Muscle layer of duodenum (tissue), 2 donors: ENCODE measurements around the gene NAA25.
"Not testable (repeated sequence)": the region's sequence is repeated elsewhere in the genome, so short reads cannot be mapped to it uniquely, and the experiment has no call there.

Experiments
- H3K27ac ChIP-seq: one replicate; pipeline ENCODE4 v1.7.0; 2013; ENCODE audit warnings: mild to moderate bottlenecking, low read length
- H3K27me3 ChIP-seq: one replicate; pipeline ENCODE4 v1.7.0; 2013; ENCODE audit warnings: low read depth, mild to moderate bottlenecking, control low read depth, low read length
- H3K36me3 ChIP-seq, 2 donors: one replicate each; pipeline ENCODE4 v1.7.0; 2013; ENCODE audit warnings: low read length in 2 of 2, control low read depth in 1 of 2, mild to moderate bottlenecking in 1 of 2; ENCODE audit not compliant: insufficient read depth in 2 of 2, control insufficient read depth in 1 of 2
- H3K4me1 ChIP-seq, 2 donors: one replicate each; pipeline ENCODE4 v1.7.0; 2013; ENCODE audit warnings: low read length in 2 of 2, mild to moderate bottlenecking in 2 of 2, control low read depth in 1 of 2, moderate library complexity in 1 of 2; ENCODE audit not compliant: insufficient read depth in 2 of 2, control insufficient read depth in 1 of 2
- H3K4me3 ChIP-seq, 2 donors: one replicate each; pipeline ENCODE4 v1.7.0; 2013; ENCODE audit warnings: low read length in 2 of 2, low read depth in 1 of 2, mild to moderate bottlenecking in 1 of 2
- H3K9me3 ChIP-seq, 2 donors: one replicate each; pipeline ENCODE4 v1.7.0; 2013; ENCODE audit warnings: low read length in 2 of 2, control low read depth in 1 of 2, mild to moderate bottlenecking in 1 of 2; ENCODE audit not compliant: control insufficient read depth in 1 of 2
- donor health status: healthy.

NAA25 gene

DNA sequence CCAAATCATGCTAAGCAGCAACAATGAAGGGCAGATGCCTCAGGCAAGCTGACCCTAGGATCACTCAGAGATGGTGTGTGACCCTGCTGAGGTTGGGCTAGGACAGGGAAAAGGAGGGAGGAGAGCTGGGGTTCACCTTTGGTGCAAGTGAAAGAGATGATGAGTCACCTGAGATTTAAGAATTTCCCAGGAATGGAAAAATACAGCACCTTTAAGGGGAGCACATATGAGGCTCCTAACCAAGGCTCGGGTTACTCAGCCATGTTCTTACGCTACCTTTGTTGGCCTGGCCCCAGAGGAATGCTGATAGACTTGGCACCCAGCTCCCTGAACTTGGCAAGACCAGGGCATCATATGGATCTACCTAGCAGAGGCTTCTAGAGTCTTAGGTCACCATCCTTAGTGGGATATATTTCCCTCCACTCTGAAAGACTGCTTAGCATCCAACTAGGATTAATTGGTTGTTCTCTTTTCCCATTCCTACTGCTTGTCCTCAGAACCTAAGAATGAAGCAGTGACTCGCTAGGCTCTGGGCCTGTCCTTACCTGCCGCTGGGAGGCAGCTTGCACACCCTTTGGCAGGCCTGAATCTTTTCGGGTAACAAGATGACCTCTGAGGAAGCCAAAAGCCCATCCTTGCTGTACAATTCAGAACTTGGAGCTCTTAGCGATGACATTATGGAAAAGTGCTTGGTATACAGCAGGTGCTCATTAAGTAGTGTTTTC, 4.0 kb upstream of the NAA25 start:
- no peaks in the 10 kb centered on the region for H3K9me3 ChIP-seq
- peaks cover 0 to 5% of the 10 kb centered on the region in 2 donors for H3K36me3 ChIP-seq
- no peaks in the 10 kb centered on the region for H3K27me3 ChIP-seq
- H3K4me3 ChIP-seq, result no peak overlapping the region
- no peak overlapping the region for H3K27ac ChIP-seq
- H3K4me1 ChIP-seq, result peaks cover 0 to 3% of the 10 kb centered on the region in 2 donors

DNA sequence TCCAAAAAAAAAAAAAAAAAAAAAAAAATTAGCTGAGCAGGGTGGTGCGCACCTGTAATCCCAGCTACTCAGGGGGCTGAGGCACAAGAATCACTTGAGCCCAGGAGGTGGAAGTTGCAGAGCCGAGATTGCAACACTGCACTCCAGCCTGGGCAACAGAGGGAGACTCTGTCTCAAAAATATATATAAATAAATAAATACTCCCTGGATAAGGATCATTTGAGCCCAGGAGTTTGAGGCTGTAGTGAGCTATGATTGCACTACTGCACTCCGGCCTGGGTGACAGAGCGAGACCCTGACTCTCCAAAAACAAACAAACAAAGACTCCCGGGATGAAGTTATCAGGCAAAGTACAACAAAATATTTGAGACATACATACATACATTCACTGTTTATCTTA, 3.3 kb upstream of the NAA25 start:
- Histone ChIP-seq H3K27me3 (no peaks in the 10 kb centered on the region), H3K4me3 (no peak overlapping the region), H3K4me1 (peaks cover 1 to 5% of the 10 kb centered on the region in 2 donors), H3K36me3 (peaks cover 0 to 5% of the 10 kb centered on the region in 2 donors), H3K9me3 (no peaks in the 10 kb centered on the region), H3K27ac (no peak overlapping the region)

DNA sequence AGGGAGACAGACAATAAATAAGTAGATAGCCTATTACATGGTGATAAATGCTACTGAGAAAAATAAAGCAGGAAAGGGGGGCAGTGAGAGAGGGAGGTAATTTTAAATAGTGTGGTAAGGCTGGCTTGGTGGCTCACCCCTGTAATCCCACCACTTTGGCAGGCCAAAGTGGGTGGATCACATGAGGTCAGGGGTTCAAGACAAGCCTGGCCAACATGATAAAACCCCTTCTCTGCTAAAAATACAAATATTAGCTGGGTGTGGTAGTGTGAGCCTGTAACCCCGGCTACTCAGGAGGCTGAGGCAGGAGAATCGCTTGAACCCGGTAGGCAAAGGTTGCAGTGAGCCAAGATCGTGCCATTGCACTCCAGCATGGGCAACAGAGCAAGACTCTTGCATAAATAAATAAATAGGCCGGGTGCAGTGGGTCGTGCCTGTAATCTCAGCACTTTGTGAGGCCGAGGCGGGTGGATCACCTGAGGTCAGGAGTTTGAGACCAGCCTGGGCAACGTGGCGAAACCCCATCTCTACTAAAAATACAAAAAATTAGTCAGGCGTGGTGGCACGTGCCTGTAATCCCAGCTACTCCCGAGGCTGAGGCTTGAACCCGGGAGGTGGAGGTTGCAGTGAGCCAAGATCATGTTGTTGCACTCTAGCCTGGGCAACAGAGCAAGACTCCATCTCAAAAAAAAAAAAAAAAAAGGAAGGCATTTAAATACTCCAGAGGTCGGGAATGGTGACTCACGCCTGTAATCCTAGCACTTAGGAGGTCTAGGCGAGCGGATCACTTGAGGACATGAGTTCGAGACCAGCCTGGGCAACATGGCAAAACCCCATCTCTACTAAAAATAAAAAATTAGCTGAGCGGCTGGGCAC, 2.4 kb upstream of the NAA25 start:
- H3K9me3 ChIP-seq, H3K27ac ChIP-seq, H3K4me3 ChIP-seq, H3K27me3 ChIP-seq, H3K36me3 ChIP-seq: not testable (repeated sequence)
- H3K4me1 ChIP-seq, result peaks cover 5 to 10% of the 10 kb centered on the region in 2 donors

DNA sequence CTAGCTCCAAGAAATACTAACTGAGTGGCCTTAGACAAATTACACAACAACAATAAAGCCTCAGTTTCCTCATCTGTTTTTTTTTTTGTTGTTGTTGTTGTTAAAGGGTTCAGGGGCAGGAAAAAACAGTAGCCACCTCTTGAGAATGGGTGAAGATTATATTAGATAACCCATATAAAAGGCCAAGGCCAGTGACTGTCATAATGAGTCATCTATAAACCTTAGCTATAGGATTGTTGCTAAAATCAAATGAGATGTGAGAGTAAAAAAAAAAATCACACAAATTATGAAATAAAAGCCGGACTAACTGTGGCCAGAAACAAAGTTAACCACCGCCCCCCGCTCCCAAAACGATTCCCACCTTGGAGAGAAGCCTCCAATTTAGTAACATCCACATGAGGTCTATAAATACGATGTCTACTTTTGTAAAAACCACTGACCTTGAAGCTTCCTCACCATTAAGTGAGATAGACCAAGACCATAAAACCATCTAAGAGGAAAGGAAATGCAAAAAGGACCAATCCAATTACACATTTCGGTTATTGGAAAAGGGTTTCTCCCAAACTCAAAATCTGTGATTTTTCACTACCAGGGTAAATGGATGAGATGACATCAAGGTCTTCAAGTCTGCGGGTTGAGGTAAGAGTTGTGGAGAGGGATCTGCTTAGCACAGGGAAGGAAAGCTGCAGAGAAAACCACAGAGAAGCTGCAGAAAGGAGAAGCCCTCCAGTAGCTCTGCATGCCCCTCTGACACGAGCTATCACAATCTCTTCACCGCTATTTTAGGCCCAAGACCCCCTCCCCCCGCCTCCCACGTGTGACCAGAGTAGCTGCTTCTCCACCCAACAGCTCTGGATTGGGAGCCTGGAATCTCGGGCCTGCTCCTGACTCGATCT, 1.0 kb downstream of the NAA25 start:
- Histone ChIP-seq H3K27ac (peak overlapping the region; percentile 98), H3K4me1 (peaks cover 5 to 14% of the 10 kb centered on the region in 2 donors), H3K9me3 (no peaks in the 10 kb centered on the region), H3K27me3 (no peaks in the 10 kb centered on the region), H3K36me3 (peaks cover 0 to 5% of the 10 kb centered on the region in 2 donors), H3K4me3 (peak overlapping the region; percentile 87 to 96)

DNA sequence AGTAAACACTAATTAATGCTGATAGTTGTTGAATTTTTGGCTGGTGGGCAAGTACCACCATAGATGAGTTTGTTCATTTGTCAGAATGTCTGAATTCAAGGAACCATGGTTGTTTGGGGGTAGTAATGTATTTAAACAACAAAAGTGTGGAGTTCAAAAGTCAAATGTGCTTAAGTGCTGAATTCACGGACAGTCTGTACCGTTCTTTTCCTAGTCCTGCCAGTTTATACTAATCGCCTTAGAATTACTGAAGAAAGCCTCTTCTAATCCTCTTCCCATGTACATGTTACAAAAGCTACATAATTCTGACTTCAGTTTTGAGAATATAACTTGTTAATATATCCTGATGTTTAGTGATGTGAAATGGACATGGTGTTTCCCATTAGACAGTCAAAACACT, 2.7 kb downstream of the NAA25 start:
- Histone ChIP-seq H3K4me1 (peaks cover 5 to 14% of the 10 kb centered on the region in 2 donors), H3K4me3 (no peak overlapping the region), H3K27me3 (no peaks in the 10 kb centered on the region), H3K27ac (no peak overlapping the region), H3K36me3 (peaks cover 4 to 8% of the 10 kb centered on the region in 2 donors), H3K9me3 (no peaks in the 10 kb centered on the region)

DNA sequence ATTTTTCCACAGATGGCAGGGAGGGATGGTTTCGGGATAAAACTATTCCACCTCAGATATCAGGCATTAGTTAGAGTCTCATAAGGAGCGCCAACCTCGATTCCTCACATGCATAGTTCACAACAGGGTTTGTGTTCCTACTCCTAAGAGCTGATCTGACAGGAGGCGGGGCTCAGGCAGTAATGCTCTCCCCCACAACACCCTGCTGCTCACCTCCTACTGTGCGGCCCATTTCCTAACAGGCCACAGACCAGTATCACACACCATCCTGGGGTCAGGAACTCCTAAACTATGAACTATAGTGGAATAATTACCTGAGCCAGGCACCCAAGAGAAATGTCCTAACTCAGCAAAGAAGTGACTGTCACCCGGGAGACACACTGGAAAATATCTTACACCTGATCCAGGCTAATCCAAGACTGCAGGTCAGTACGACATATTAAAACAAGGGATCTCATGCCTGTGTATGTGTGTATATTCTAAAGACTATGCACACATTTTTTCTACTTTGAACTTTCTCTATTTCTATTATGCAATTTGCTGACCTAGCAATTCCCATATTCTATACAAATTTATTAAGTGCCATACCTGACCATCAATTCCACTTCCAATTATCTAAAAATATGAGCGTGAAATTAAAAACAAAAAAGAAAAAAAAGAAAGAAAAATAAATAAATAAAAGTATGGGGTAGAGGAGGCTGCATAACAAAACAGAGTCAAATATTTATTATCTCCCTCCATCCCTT, 4.7 kb downstream of the NAA25 start:
- Histone ChIP-seq H3K4me1 (peaks cover 5 to 14% of the 10 kb centered on the region in 2 donors), H3K27me3 (no peaks in the 10 kb centered on the region), H3K36me3 (peaks cover 10 to 17% of the 10 kb centered on the region in 2 donors), H3K4me3 (no peak overlapping the region), H3K27ac (no peak overlapping the region), H3K9me3 (no peaks in the 10 kb centered on the region)

DNA sequence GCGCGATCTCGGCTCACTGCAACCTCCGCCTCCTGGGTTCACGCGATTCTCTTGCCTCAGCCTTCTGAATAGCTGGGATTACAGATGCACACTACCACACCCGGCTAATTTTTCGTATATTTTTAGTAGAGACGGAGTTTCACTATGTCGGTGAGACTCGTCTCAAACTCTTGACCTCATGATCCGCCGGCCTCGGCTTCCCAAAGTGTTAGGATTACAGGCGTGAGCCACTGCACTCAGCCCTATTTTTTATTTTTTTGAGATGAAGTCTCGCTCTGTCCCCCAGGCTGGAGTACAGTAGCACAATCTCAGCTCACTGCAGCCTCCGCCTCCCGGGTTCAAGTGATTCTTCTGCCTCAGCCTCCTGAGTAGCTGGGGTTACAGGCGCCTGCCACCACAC, 5.8 kb downstream of the NAA25 start:
- Histone ChIP-seq H3K4me1 (peaks cover 4 to 14% of the 10 kb centered on the region in 2 donors), H3K36me3 (peaks cover 10 to 17% of the 10 kb centered on the region in 2 donors)
- not testable (repeated sequence) for H3K27me3 ChIP-seq, H3K4me3 ChIP-seq, H3K27ac ChIP-seq, H3K9me3 ChIP-seq

DNA sequence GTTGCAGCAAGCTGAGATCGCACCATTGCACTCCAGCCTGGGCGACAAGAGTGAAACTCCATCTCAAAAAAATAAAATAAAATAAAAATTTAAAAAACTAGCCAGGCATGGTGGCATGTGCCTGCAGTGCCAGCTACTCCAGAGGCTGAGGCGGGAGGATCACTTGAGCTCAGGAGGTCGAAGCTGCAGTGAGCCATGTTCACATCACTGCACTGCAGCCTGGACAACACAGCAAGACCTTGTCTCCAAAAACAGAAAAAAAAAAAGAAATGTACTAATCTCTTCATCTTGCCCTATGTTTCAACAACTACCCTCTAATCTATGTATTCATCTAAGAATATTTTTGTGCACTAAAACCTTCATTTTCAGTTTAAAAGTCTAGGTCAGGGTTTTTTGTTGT, 6.5 kb downstream of the NAA25 start:
- H3K9me3 ChIP-seq, result no peaks in the 10 kb centered on the region
- H3K4me3 ChIP-seq, result no peak overlapping the region
- no peak overlapping the region for H3K27ac ChIP-seq
- H3K36me3 ChIP-seq, result peaks cover 10 to 17% of the 10 kb centered on the region in 2 donors
- H3K4me1 ChIP-seq, result peaks cover 0 to 14% of the 10 kb centered on the region in 2 donors
- no peaks in the 10 kb centered on the region for H3K27me3 ChIP-seq

DNA sequence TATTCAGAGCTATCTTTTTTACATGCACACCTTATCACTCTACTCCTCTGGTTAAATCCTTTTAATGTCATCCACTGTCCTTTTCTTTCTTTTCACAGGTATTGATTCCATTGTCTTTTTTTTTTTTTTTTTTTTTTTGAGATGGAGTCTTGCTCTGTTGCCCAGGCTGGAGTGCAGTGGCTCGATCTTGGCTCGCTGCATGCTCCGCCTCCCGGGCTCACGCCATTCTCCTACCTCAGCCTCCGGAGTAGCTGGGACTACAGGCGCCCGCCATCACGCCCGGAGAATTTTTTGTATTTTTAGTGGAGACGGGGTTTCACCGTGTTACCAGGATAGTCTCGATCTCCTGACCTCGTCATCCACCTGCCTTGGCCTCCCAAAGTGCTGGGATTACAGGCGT, 8.1 kb downstream of the NAA25 start:
- not testable (repeated sequence) for H3K9me3 ChIP-seq, H3K27me3 ChIP-seq, H3K4me1 ChIP-seq, H3K4me3 ChIP-seq, H3K27ac ChIP-seq
- peaks cover 17 to 25% of the 10 kb centered on the region in 2 donors for H3K36me3 ChIP-seq

DNA sequence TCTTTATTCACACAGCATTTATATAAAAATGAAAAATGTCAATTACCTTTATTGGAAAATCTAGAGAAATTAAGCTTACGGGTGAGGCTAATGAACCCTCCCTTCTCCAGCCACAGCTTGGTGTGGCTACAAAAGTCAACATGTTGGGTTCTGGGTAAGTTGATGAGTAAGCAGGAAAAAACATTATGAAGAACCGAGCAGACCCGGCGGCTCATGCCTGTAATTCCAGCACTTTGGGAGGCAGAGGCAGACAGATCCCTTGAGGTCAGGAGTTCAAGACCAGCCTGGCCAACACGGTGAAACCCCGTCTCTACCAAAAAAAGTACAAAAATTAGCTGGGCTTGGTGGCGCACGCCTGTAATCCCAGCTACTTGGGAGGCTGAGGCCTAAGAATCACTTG, 10.9 kb downstream of the NAA25 start:
- H3K36me3 ChIP-seq, result peaks cover 17 to 25% of the 10 kb centered on the region in 2 donors
- no peaks in the 10 kb centered on the region for H3K27me3 ChIP-seq
- H3K4me3 ChIP-seq, result no peak overlapping the region
- peaks cover 0 to 6% of the 10 kb centered on the region in 2 donors for H3K4me1 ChIP-seq
- H3K27ac ChIP-seq, result no peak overlapping the region
- no peaks in the 10 kb centered on the region for H3K9me3 ChIP-seq
